MM.1S (cell line): ENCODE data around the gene SWT1.

Experiments used
- DNase-seq: peaks from one replicate; pipeline ENCODE4 v3.0.0-alpha.2; 2015
- H2AFZ ChIP-seq: fragments of 300-600 bp; sonication (generic); 2 replicates; pipeline ENCODE4 v1.6.0; 2016; ENCODE audit warnings: antibody characterized with exemption, low read length
- H3F3A ChIP-seq: fragments of 300-600 bp; sonication (generic); 2 replicates; pipeline ENCODE4 v1.6.1; 2016; ENCODE audit warnings: mild to moderate bottlenecking, antibody characterized with exemption, low read length, moderate library complexity, mixed read lengths; ENCODE audit not compliant: insufficient read depth
- H3K27ac ChIP-seq: fragments of 300-600 bp; sonication (generic); 2 replicates; pipeline ENCODE4 v1.5.1; 2016; ENCODE audit warnings: mild to moderate bottlenecking, low read length
- H3K27me3 ChIP-seq: fragments of 300-600 bp; sonication (generic); replicated peaks from 2 replicates; pipeline ENCODE4 v1.6.0; 2016; ENCODE audit warnings: low read length; ENCODE audit not compliant: insufficient read depth
- H3K36me3 ChIP-seq: fragments of 300-600 bp; sonication (generic); replicated peaks from 2 replicates; pipeline ENCODE4 v1.6.1; 2016; ENCODE audit warnings: mild to moderate bottlenecking, low read length, mixed read lengths; ENCODE audit not compliant: insufficient read depth
- H3K4me1 ChIP-seq: fragments of 300-600 bp; sonication (generic); 2 replicates; pipeline ENCODE4 v1.6.1; 2016; ENCODE audit warnings: low read length, mixed read lengths
- H3K4me2 ChIP-seq: fragments of 300-600 bp; sonication (generic); 2 replicates; pipeline ENCODE4 v1.6.0; 2016; ENCODE audit warnings: low read depth, low read length
- H3K4me3 ChIP-seq: fragments of 300-600 bp; sonication (generic); 2 replicates; pipeline ENCODE4 v1.5.1; 2016; ENCODE audit warnings: low read length, mixed read lengths
- H3K79me2 ChIP-seq: fragments of 300-600 bp; sonication (generic); 2 replicates; pipeline ENCODE4 v1.6.1; 2016; ENCODE audit warnings: mixed run types, low read length, mixed read lengths
- H3K9ac ChIP-seq: fragments of 300-600 bp; sonication (generic); 2 replicates; pipeline ENCODE4 v1.6.1; 2016; ENCODE audit warnings: low read length, mixed read lengths
- H3K9me2 ChIP-seq: fragments of 300-600 bp; sonication (generic); replicated peaks from 2 replicates; pipeline ENCODE4 v1.6.1; 2016; ENCODE audit warnings: mild to moderate bottlenecking, low read length, mixed read lengths; ENCODE audit not compliant: insufficient read depth
- H3K9me3 ChIP-seq: fragments of 300-600 bp; sonication (generic); replicated peaks from 2 replicates; pipeline ENCODE4 v1.6.1; 2016; ENCODE audit warnings: mild to moderate bottlenecking, low read length, mixed read lengths; ENCODE audit not compliant: insufficient read depth
- H4K20me1 ChIP-seq: fragments of 300-600 bp; sonication (generic); 2 replicates; pipeline ENCODE4 v1.6.1; 2016; ENCODE audit warnings: mild to moderate bottlenecking, low read length, moderate library complexity, mixed read lengths; ENCODE audit not compliant: insufficient read depth
- CTCF ChIP-seq: fragments of 300-600 bp; sonication (generic); IDR thresholded peaks from 2 replicates; pipeline ENCODE4 v1.5.1; 2016; ENCODE audit warnings: antibody characterized with exemption, low read length, mixed read lengths
- EZH2 ChIP-seq: fragments of 300-600 bp; sonication (generic); optimal IDR thresholded peaks from 2 replicates; pipeline ENCODE3; 2017; ENCODE audit warnings: low read depth, mild to moderate bottlenecking, antibody characterized with exemption, low read length, mixed read lengths
- EZH2phosphoT487 ChIP-seq: fragments of 300-600 bp; sonication (generic); IDR thresholded peaks from 2 replicates; pipeline ENCODE4 v1.6.1; 2018; ENCODE audit warnings: antibody characterized with exemption, low read length

SWT1 gene

GRCh38 chr1:185317034-185317885 is 160.3 kb downstream of the SWT1 start, which contains the start of gene IVNS1ABP:
Gene IVNS1ABP (minus strand): TSS chr1:185317243. CDS start chr1:185309493, 7,750 bp downstream.
- H3K4me3 ChIP-seq, result peak within 1 kb of the TSS; percentile 86
- peaks cover 37% of the 10 kb centered on the region for H4K20me1 ChIP-seq
- H2AFZ ChIP-seq, result peak within 1 kb of the TSS; percentile 86
- no peaks in the 10 kb centered on the region for H3K36me3 ChIP-seq
- no peaks in the 10 kb centered on the region for H3K27me3 ChIP-seq
- peaks cover 18% of the 10 kb centered on the region for H3F3A ChIP-seq
- peak within 1 kb of the TSS; percentile 85 for H3K9ac ChIP-seq
- H3K4me2 ChIP-seq, result peak within 1 kb of the TSS; percentile 92
- DNase-seq, result peak; percentile 98
- no peaks in the 10 kb centered on the region for H3K9me2 ChIP-seq
- peaks cover 47% of the 10 kb centered on the region for H3K79me2 ChIP-seq
- H3K9me3 ChIP-seq, result no peaks in the 10 kb centered on the region
- TF ChIP-seq EZH2 (no peak), CTCF (peak; percentile 47), EZH2phosphoT487 (no peak)
- peaks cover 29% of the 10 kb centered on the region for H3K4me1 ChIP-seq
- peak within 1 kb of the TSS; percentile 96 for H3K27ac ChIP-seq

- no peak for TF ChIP-seq EZH2phosphoT487
- TF ChIP-seq CTCF, result peak; percentile 31
- H3K4me3 ChIP-seq, result peak overlapping the region; percentile 86
- peaks cover 18% of the 10 kb centered on the region for H3F3A ChIP-seq
- H4K20me1 ChIP-seq, result peaks cover 30% of the 10 kb centered on the region
- no peaks in the 10 kb centered on the region for H3K27me3 ChIP-seq
- peaks cover 27% of the 10 kb centered on the region for H3K4me1 ChIP-seq
- H3K79me2 ChIP-seq, result peaks cover 41% of the 10 kb centered on the region
- H3K36me3 ChIP-seq, result no peaks in the 10 kb centered on the region
- H3K9ac ChIP-seq, result peak overlapping the region; percentile 84
- DNase-seq, result peak; percentile 96
- H3K9me3 ChIP-seq, result no peaks in the 10 kb centered on the region
- no peaks in the 10 kb centered on the region for H3K9me2 ChIP-seq
- H3K27ac ChIP-seq, result peak overlapping the region; percentile 96
- peak overlapping the region; percentile 86 for H2AFZ ChIP-seq
- H3K4me2 ChIP-seq, result peak overlapping the region; percentile 92
Measured at GRCh38 chr1:185317886-185318310, 160.9 kb downstream of the SWT1 start.

GRCh38 chr1:185318431-185319138 is 161.6 kb downstream of the SWT1 start:
- peaks cover 20% of the 10 kb centered on the region for H3K4me1 ChIP-seq
- H3K9ac ChIP-seq, result peak overlapping the region; percentile 84; the same call in 1 of the 2 replicates
- H3K27ac ChIP-seq, result peak overlapping the region; percentile 96
- no peaks in the 10 kb centered on the region for H3K9me2 ChIP-seq
- TF ChIP-seq EZH2, result no peak
- no peak for TF ChIP-seq CTCF
- no peak for TF ChIP-seq EZH2phosphoT487
- no peaks in the 10 kb centered on the region for H3K27me3 ChIP-seq
- H3K79me2 ChIP-seq, result peaks cover 34% of the 10 kb centered on the region
- H4K20me1 ChIP-seq, result peaks cover 23% of the 10 kb centered on the region
- no peaks in the 10 kb centered on the region for H3K9me3 ChIP-seq
- H2AFZ ChIP-seq, result peak overlapping the region; percentile 86; the same call in 1 of the 2 replicates
- peak overlapping the region; percentile 86 for H3K4me3 ChIP-seq
- no peak for DNase-seq
- peaks cover 18% of the 10 kb centered on the region for H3F3A ChIP-seq
- peak overlapping the region; percentile 92 for H3K4me2 ChIP-seq
- H3K36me3 ChIP-seq, result no peaks in the 10 kb centered on the region
